CD8-positive, alpha-beta memory T cell (primary cell): ENCODE measurements around the gene C20orf96. TPM values are rescaled to one million over a fixed set of nuclear protein-coding genes. Genes with fewer than 3 reads are reported as not detected.

ENCODE experiments used
- CTCF ChIA-PET: fragments of 350-600 bp; sonication (Branson Sonifier 250); formaldehyde crosslinking; loops from one replicate; lab custom pipeline; 2021; ENCODE audit warnings: antibody characterized with exemption; lab: Charles Lee
- POLR2A ChIA-PET: fragments of 350-600 bp; sonication (Branson Sonifier 250); formaldehyde crosslinking; loops from one replicate; lab custom pipeline; 2021; ENCODE audit warnings: antibody characterized with exemption; lab: Charles Lee
- DNase-seq, 5 donors: peaks; one replicate each; pipeline versions ENCODE4 v3.0.0 to v3.0.0-alpha.2; 2020 to 2022; ENCODE audit warnings: mixed read lengths in 1 of 5
- H3K27ac ChIP-seq: one replicate; pipeline ENCODE4 v1.7.0; 2013; ENCODE audit warnings: low read depth, mild to moderate bottlenecking, low read length, moderate library complexity
- H3K27me3 ChIP-seq: 2 replicates; pipeline ENCODE4 v1.7.0; 2013; ENCODE audit warnings: low read length, mild to moderate bottlenecking; ENCODE audit not compliant: insufficient read depth, poor library complexity, severe bottlenecking
- H3K36me3 ChIP-seq: 2 replicates; pipeline ENCODE4 v1.7.0; 2013; ENCODE audit warnings: mild to moderate bottlenecking, low read length, moderate library complexity; ENCODE audit not compliant: insufficient read depth
- H3K4me1 ChIP-seq: 2 replicates; pipeline ENCODE4 v1.7.0; 2013; ENCODE audit warnings: mild to moderate bottlenecking, low read length, moderate library complexity; ENCODE audit not compliant: insufficient read depth
- H3K4me3 ChIP-seq: 2 replicates; pipeline ENCODE4 v1.7.0; 2013; ENCODE audit warnings: mild to moderate bottlenecking, low read length
- H3K9me3 ChIP-seq: 2 replicates; pipeline ENCODE4 v1.7.0; 2013; ENCODE audit warnings: mild to moderate bottlenecking, low read length
- H3K27ac Mint-ChIP-seq, 8 donors: one replicate each; pipeline ENCODE4 v1.8.0; 2020 to 2021; ENCODE audit warnings: mixed read lengths in 8 of 8, mild to moderate bottlenecking in 6 of 8, inconsistent platforms in 3 of 8, moderate library complexity in 3 of 8
- H3K27me3 Mint-ChIP-seq, 2 donors: one replicate each; pipeline ENCODE4 v1.8.0; 2020 to 2021; ENCODE audit warnings: mixed read lengths in 2 of 2, mild to moderate bottlenecking in 1 of 2, moderate library complexity in 1 of 2
- H3K36me3 Mint-ChIP-seq, 3 donors: one replicate each; pipeline ENCODE4 v1.8.0; 2020 to 2021; ENCODE audit warnings: mixed read lengths in 3 of 3, inconsistent platforms in 1 of 3, mild to moderate bottlenecking in 1 of 3
- H3K4me1 Mint-ChIP-seq, 3 donors: one replicate each; pipeline ENCODE4 v1.8.0; 2020 to 2021; ENCODE audit warnings: mixed read lengths in 3 of 3, inconsistent platforms in 1 of 3, mild to moderate bottlenecking in 1 of 3
- H3K4me3 Mint-ChIP-seq, 7 donors: one replicate each; pipeline ENCODE4 v1.8.0; 2020 to 2021; ENCODE audit warnings: mixed read lengths in 7 of 7, mild to moderate bottlenecking in 6 of 7, moderate library complexity in 4 of 7, inconsistent platforms in 2 of 7
- H3K9me3 Mint-ChIP-seq, 5 donors: one replicate each; pipeline ENCODE4 v1.8.0; 2020 to 2022; ENCODE audit warnings: mixed read lengths in 5 of 5, mild to moderate bottlenecking in 3 of 5, moderate library complexity in 2 of 5, inconsistent platforms in 1 of 5
- polyA plus RNA-seq: library from polyadenylated mRNA; unstranded; fragments of 300-500 nt; fragmentation: Illumina TruSeq; gene quantifications from one replicate; pipeline ENCODE4 v1.2.3, GENCODE V29; 2021
- total RNA-seq, 2 experiments: library from RNA; stranded (reverse); gene quantifications; one replicate each; pipeline ENCODE4 v1.2.3, GENCODE V29; 2021

C20orf96 gene
- total and polyA plus RNA-seq, 3 experiments from 2014 or later, result 0.46 to 4.3 (median 3.7) TPM

- no peak overlapping the region for H3K27ac ChIP-seq
- H3K4me3 ChIP-seq, result no peak overlapping the region
- peaks cover 0 to 24% (median 2%) of the 10 kb centered on the region in 3 donors for H3K36me3 Mint-ChIP-seq
- no peaks in the 10 kb centered on the region for H3K9me3 ChIP-seq
- CTCF ChIA-PET, result interaction anchor here (1.0 to 3.0 kb wide), 3 partner anchors 24 to 34 kb away, joined by 3 to 14 read pairs (median 3); partner anchors contain the start of gene SOX12
- peak overlapping the region in 5 of 8 donors; percentile 8 to 99 (median 62) for H3K27ac Mint-ChIP-seq
- DNase-seq, result no peak
- peaks cover 0 to 4% (median 0%) of the 10 kb centered on the region in 5 donors for H3K9me3 Mint-ChIP-seq
- POLR2A ChIA-PET, result interaction anchor here (4.5 kb wide), 1 partner anchor 24 kb away, joined by 62 read pairs; the partner anchor contains the start of gene SOX12
- peaks cover 6% of the 10 kb centered on the region for H3K36me3 ChIP-seq
- H3K4me1 ChIP-seq, result peaks cover 26% of the 10 kb centered on the region
- H3K4me1 Mint-ChIP-seq, result peaks cover 37 to 47% (median 42%) of the 10 kb centered on the region in 3 donors
- peaks cover 0 to 2% of the 10 kb centered on the region in 2 donors for H3K27me3 Mint-ChIP-seq
- H3K27me3 ChIP-seq, result no peaks in the 10 kb centered on the region
- H3K4me3 Mint-ChIP-seq, result peak overlapping the region in 6 of 7 donors; percentile 18 to 100 (median 55)
These were observed 9.9 kb upstream of the C20orf96 start for GRCh38 chr20:300345-300990.

- DNase-seq, result no peak
These were observed 8.3 kb upstream of the C20orf96 start for GRCh38 chr20:298776-299391.

GRCh38 chr20:297925-298775, 7.6 kb upstream of the C20orf96 start:
- peak overlapping the region; percentile 86 to 99 (median 98) for H3K27ac Mint-ChIP-seq
- Histone ChIP-seq H3K4me1 (peaks cover 26% of the 10 kb centered on the region), H3K36me3 (peaks cover 6% of the 10 kb centered on the region), H3K27ac (peak overlapping the region; percentile 84), H3K27me3 (no peaks in the 10 kb centered on the region), H3K4me3 (peak overlapping the region; percentile 95), H3K9me3 (no peaks in the 10 kb centered on the region)
- H3K4me1 Mint-ChIP-seq, result peaks cover 37 to 47% (median 42%) of the 10 kb centered on the region in 3 donors
- CTCF ChIA-PET, result interaction anchor here (0.9 to 3.4 kb wide), 5 partner anchors 11 to 33 kb away, joined by 3 to 17 read pairs (median 7); partner anchors contain the start of gene SOX12
- peaks cover 0 to 24% (median 2%) of the 10 kb centered on the region in 3 donors for H3K36me3 Mint-ChIP-seq
- DNase-seq, result peak; percentile 13 to 68 (median 36)
- H3K4me3 Mint-ChIP-seq, result peak overlapping the region; percentile 96 to 100 (median 98)
- POLR2A ChIA-PET, result interaction anchor here (0.7 to 4.5 kb wide), 5 partner anchors 12 to 32 kb away, joined by 3 to 62 read pairs (median 4); partner anchors contain the start of gene SOX12
- H3K27me3 Mint-ChIP-seq, result peaks cover 0 to 2% of the 10 kb centered on the region in 2 donors
- H3K9me3 Mint-ChIP-seq, result peaks cover 0 to 4% (median 0%) of the 10 kb centered on the region in 5 donors

More at GRCh38 chr20:298776-299391, 8.3 kb upstream of the C20orf96 start:
- Histone ChIP-seq H3K4me1 (peaks cover 26% of the 10 kb centered on the region), H3K27ac (peak overlapping the region; percentile 84), H3K4me3 (peak overlapping the region; percentile 95), H3K9me3 (no peaks in the 10 kb centered on the region), H3K27me3 (no peaks in the 10 kb centered on the region), H3K36me3 (peaks cover 6% of the 10 kb centered on the region)
- ChIA-PET POLR2A (interaction anchor here (1.0 to 4.5 kb wide), 4 partner anchors 11 to 33 kb away, joined by 3 to 62 read pairs (median 5); partner anchors contain the start of gene SOX12), CTCF (interaction anchor here (1.2 to 3.4 kb wide), 4 partner anchors 11 to 33 kb away, joined by 3 to 17 read pairs (median 10); partner anchors contain the start of gene SOX12)
- Mint-ChIP-seq H3K4me1 (peaks cover 37 to 47% (median 42%) of the 10 kb centered on the region in 3 donors), H3K9me3 (peaks cover 0 to 4% (median 0%) of the 10 kb centered on the region in 5 donors), H3K27ac (peak overlapping the region; percentile 86 to 99 (median 98)), H3K36me3 (peaks cover 0 to 24% (median 2%) of the 10 kb centered on the region in 3 donors), H3K4me3 (peak overlapping the region; percentile 96 to 100 (median 98)), H3K27me3 (peaks cover 0 to 2% of the 10 kb centered on the region in 2 donors)

- H3K27me3 Mint-ChIP-seq, result peaks cover 0 to 2% of the 10 kb centered on the region in 2 donors
- no peaks in the 10 kb centered on the region for H3K27me3 ChIP-seq
- no peaks in the 10 kb centered on the region for H3K9me3 ChIP-seq
- peaks cover 26% of the 10 kb centered on the region for H3K4me1 ChIP-seq
- H3K36me3 ChIP-seq, result peaks cover 6% of the 10 kb centered on the region
- H3K27ac ChIP-seq, result peak within 1 kb of the TSS; percentile 84
- H3K27ac Mint-ChIP-seq, result peak within 1 kb of the TSS; percentile 98 to 100 (median 99)
- peak within 1 kb of the TSS; percentile 96 to 100 (median 99) for H3K4me3 Mint-ChIP-seq
- ChIA-PET CTCF (interaction anchor here (0.9 to 3.4 kb wide), 6 partner anchors 12 to 34 kb away, joined by 3 to 17 read pairs (median 8); partner anchors contain the start of gene SOX12), POLR2A (interaction anchor here (0.7 to 4.5 kb wide), 6 partner anchors 13 to 33 kb away, joined by 3 to 62 read pairs (median 4); partner anchors contain the start of gene SOX12)
- H3K4me3 ChIP-seq, result peak within 1 kb of the TSS; percentile 95
- peaks cover 39 to 45% (median 45%) of the 10 kb centered on the region in 3 donors for H3K4me1 Mint-ChIP-seq
- H3K36me3 Mint-ChIP-seq, result peaks cover 0 to 24% (median 2%) of the 10 kb centered on the region in 3 donors
- DNase-seq, result peak; percentile 73 to 89 (median 81)
- H3K9me3 Mint-ChIP-seq, result peaks cover 0 to 4% (median 0%) of the 10 kb centered on the region in 5 donors
These were observed 6.8 kb upstream of the C20orf96 start, which contains the start of gene ZCCHC3 for GRCh38 chr20:297098-297924. TSS of gene ZCCHC3 (plus strand) at chr20:297570. CDS start at chr20:297587, 17 bp downstream.

GRCh38 chr20:295804-296203, 5.3 kb upstream of the C20orf96 start:
- Histone ChIP-seq H3K4me3 (no peak overlapping the region), H3K36me3 (peaks cover 6% of the 10 kb centered on the region), H3K27ac (no peak overlapping the region), H3K27me3 (no peaks in the 10 kb centered on the region), H3K9me3 (no peaks in the 10 kb centered on the region), H3K4me1 (peaks cover 40% of the 10 kb centered on the region)
- Mint-ChIP-seq H3K36me3 (peaks cover 0 to 20% (median 0%) of the 10 kb centered on the region in 3 donors), H3K9me3 (peaks cover 0 to 4% (median 0%) of the 10 kb centered on the region in 5 donors), H3K27me3 (peaks cover 0 to 2% of the 10 kb centered on the region in 2 donors), H3K4me1 (peaks cover 35 to 41% (median 40%) of the 10 kb centered on the region in 3 donors), H3K4me3 (peak overlapping the region; percentile 70 to 99 (median 82)), H3K27ac (peak overlapping the region in 5 of 8 donors; percentile 69 to 97 (median 82))
- ChIA-PET POLR2A (interaction anchor here (4.5 kb wide), 1 partner anchor 29 kb away, joined by 62 read pairs; the partner anchor contains the start of gene SOX12), CTCF (interaction anchor here (1.9 to 3.4 kb wide), 2 partner anchors 30 to 35 kb away, joined by 7 to 17 read pairs; no protein-coding TSS in a partner anchor)
- DNase-seq, result no peak

- peaks cover 0 to 4% (median 0%) of the 10 kb centered on the region in 5 donors for H3K9me3 Mint-ChIP-seq
- peak overlapping the region in 1 of 8 donors; percentile 97 for H3K27ac Mint-ChIP-seq
- no peaks in the 10 kb centered on the region for H3K27me3 ChIP-seq
- peak overlapping the region in 1 of 7 donors; percentile 98 for H3K4me3 Mint-ChIP-seq
- no peaks in the 10 kb centered on the region for H3K9me3 ChIP-seq
- H3K4me1 ChIP-seq, result peaks cover 40% of the 10 kb centered on the region
- no peak overlapping the region for H3K4me3 ChIP-seq
- peaks cover 0 to 2% of the 10 kb centered on the region in 2 donors for H3K27me3 Mint-ChIP-seq
- CTCF ChIA-PET, result no interaction called here
- peaks cover 30 to 37% (median 32%) of the 10 kb centered on the region in 3 donors for H3K4me1 Mint-ChIP-seq
- DNase-seq, result no peak
- H3K27ac ChIP-seq, result no peak overlapping the region
- H3K36me3 ChIP-seq, result peaks cover 4% of the 10 kb centered on the region
- peaks cover 0 to 17% (median 0%) of the 10 kb centered on the region in 3 donors for H3K36me3 Mint-ChIP-seq
- POLR2A ChIA-PET, result interaction anchor here (1.6 kb wide), 1 partner anchor 36 kb away, joined by 3 read pairs; no protein-coding TSS in a partner anchor
These were observed 4.1 kb upstream of the C20orf96 start for GRCh38 chr20:294602-295001.
